Type B pancreatic cell (in vitro differentiated cells): ENCODE data around the gene HOXC11. TPM values are rescaled to one million over a fixed set of nuclear protein-coding genes. Genes with fewer than 3 reads are reported as not detected.

Experiments used
- DNase-seq: peaks from one replicate; pipeline ENCODE4 v3.0.0; 2021; ENCODE audit warnings: mixed read lengths; ENCODE audit not compliant: unreplicated experiment; ENCODE audit errors: extremely low spot score
- H3K27ac Mint-ChIP-seq: 2 replicates; pipeline ENCODE4 v1.8.0; 2021; ENCODE audit warnings: mild to moderate bottlenecking, mixed read lengths
- H3K27me3 Mint-ChIP-seq: 2 replicates; pipeline ENCODE4 v1.8.0; 2021; ENCODE audit warnings: mixed read lengths
- H3K36me3 Mint-ChIP-seq: 2 replicates; pipeline ENCODE4 v1.8.0; 2021; ENCODE audit warnings: mixed read lengths
- H3K4me1 Mint-ChIP-seq: one replicate; pipeline ENCODE4 v1.8.0; 2021; ENCODE audit warnings: mixed read lengths; ENCODE audit not compliant: unreplicated experiment
- H3K4me3 Mint-ChIP-seq: 2 replicates; pipeline ENCODE4 v1.8.0; 2021; ENCODE audit warnings: mild to moderate bottlenecking, mixed read lengths
- H3K9me3 Mint-ChIP-seq: 2 replicates; pipeline ENCODE4 v1.8.0; 2021; ENCODE audit warnings: mixed read lengths
- CTCF ChIP-seq: fragments of 200-600 bp; sonication (generic); conservative IDR thresholded peaks from 2 replicates; pipeline ENCODE4 v1.5.0; 2021; ENCODE audit warnings: antibody characterized with exemption, mild to moderate bottlenecking
- total RNA-seq: library from RNA; stranded (reverse); gene quantifications from 2 replicates; pipeline ENCODE4 v1.2.1, GENCODE V29; 2021; ENCODE audit warnings: low replicate concordance

The HOXC11 gene
- total RNA-seq, 1 donor from 2014 or later, result 0.12 TPM

DNA sequence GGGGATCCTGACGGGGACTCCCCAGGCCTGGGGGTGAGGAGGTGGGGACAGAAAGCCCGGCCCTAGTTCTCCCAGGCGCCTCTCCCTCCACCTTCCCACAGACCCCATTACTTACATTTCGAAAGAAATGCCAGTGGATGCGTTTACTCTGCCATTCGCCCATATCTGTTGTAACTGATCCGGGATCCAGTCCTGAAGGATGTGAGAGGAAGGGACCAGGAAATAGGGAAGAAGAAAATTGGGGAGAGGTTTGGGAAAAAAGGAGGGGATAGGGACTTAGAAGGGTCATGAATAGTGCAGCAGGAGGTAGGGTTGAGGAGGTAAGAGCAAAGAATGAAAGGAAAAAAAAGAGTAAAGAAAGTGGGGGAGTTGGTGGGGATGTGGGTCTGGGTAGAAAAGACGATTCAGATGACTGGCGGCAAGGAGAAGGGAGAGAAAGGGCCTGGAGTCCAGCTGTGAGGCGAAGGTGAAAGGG lies 17.1 kb upstream of the HOXC11 start:
- H3K9me3 Mint-ChIP-seq, result no peaks in the 10 kb centered on the region
- no peak overlapping the region for H3K27ac Mint-ChIP-seq
- no peak for DNase-seq
- H3K4me3 Mint-ChIP-seq, result no peak overlapping the region
- H3K4me1 Mint-ChIP-seq, result no peaks in the 10 kb centered on the region
- no peak for TF ChIP-seq CTCF
- no peaks in the 10 kb centered on the region for H3K36me3 Mint-ChIP-seq
- peaks cover 98% of the 10 kb centered on the region for H3K27me3 Mint-ChIP-seq

- no peak for TF ChIP-seq CTCF
- no peaks in the 10 kb centered on the region for H3K36me3 Mint-ChIP-seq
- H3K4me3 Mint-ChIP-seq, result no peak overlapping the region
- H3K27ac Mint-ChIP-seq, result no peak overlapping the region
- DNase-seq, result no peak
- no peaks in the 10 kb centered on the region for H3K4me1 Mint-ChIP-seq
- H3K27me3 Mint-ChIP-seq, result peaks cover 97% of the 10 kb centered on the region
- H3K9me3 Mint-ChIP-seq, result no peaks in the 10 kb centered on the region
These were observed 16.6 kb upstream of the HOXC11 start for GRCh38 chr12:53956251-53956887.

DNA sequence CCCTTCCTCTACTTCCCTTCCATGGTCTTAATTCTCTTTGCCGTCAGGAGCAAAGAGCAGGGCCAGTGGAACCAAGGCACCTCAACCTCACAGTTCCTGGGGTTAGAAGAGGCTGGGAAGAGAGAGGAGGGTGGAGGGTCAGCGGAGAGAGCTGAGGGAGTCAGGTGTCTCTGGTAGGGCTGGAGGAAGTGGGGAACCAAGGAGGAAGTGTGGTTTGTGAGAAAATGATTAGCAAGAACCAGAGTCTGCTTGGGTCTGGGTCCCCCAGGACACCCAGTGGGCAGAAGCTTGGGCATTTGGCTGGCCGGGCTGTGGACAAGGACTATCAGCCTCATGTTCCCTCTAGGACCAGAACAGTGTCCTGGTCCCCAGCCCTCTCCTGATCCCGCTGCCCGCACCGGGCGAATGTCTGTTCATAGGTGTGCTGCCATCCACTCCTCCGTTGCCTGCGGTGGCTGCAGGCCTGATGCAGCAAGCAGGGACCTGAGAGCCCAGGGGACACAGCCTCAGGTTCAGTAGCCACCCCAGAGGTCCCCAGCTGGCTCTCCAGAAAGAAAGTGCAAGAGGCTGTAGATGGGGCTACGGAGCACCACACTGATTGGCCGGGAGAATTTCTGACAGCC lies 15.9 kb upstream of the HOXC11 start:
- no peaks in the 10 kb centered on the region for H3K4me1 Mint-ChIP-seq
- DNase-seq, result no peak
- H3K27ac Mint-ChIP-seq, result no peak overlapping the region
- H3K9me3 Mint-ChIP-seq, result no peaks in the 10 kb centered on the region
- no peak for TF ChIP-seq CTCF
- H3K4me3 Mint-ChIP-seq, result no peak overlapping the region
- peaks cover 97% of the 10 kb centered on the region for H3K27me3 Mint-ChIP-seq
- no peaks in the 10 kb centered on the region for H3K36me3 Mint-ChIP-seq

DNA sequence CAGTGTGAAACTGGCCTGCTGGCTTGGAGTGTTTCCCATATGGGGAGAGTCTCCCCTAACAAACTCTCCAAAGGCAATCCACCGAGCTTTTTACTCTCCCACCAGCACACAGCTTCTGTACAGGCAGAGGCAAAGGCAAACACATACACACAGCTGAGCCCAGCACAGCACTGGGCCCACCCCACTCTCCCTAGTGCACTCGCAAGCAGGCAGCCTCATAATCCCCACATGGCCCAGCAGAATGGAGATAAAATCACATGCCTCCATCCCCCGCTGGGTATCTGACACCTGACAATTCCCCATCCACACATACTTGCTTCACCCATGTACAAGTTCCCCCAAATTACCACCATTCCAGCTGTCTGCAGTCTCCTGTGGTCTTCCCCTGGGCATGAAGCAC lies 14.8 kb upstream of the HOXC11 start:
- Mint-ChIP-seq H3K36me3 (no peaks in the 10 kb centered on the region), H3K4me3 (no peak overlapping the region)
- DNase-seq, result no peak

DNA sequence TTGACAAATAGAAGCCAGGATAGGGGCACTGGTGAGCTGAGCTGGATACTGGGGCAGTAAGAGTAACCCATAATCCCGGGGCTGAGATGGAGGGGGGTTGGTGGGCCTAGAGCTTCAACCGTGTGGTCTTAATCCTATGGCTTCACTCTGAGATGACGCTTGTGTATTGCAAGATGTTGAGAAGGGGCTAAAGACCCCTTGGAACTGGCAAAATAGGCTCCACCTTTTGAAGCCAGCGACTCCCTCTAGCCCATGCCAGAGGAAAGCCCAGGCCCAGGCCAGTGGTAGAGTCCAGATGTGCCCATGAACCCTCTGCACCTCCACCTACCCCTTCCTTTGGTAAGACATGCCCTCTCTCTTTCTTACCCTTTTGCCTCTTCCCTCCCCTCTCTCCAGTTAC lies 13.6 kb upstream of the HOXC11 start:
- TF ChIP-seq CTCF, result no peak
- no peak overlapping the region for H3K27ac Mint-ChIP-seq

More for the DNA sequence above, 14.8 kb upstream of the HOXC11 start:
- Mint-ChIP-seq H3K27me3 (peaks cover 97% of the 10 kb centered on the region), H3K4me1 (no peaks in the 10 kb centered on the region), H3K9me3 (no peaks in the 10 kb centered on the region), H3K27ac (no peak overlapping the region)
- TF ChIP-seq CTCF, result no peak

More for the DNA sequence above, 13.6 kb upstream of the HOXC11 start:
- H3K27me3 Mint-ChIP-seq, result peaks cover 97% of the 10 kb centered on the region
- no peak overlapping the region for H3K4me3 Mint-ChIP-seq
- no peaks in the 10 kb centered on the region for H3K4me1 Mint-ChIP-seq
- H3K36me3 Mint-ChIP-seq, result no peaks in the 10 kb centered on the region
- H3K9me3 Mint-ChIP-seq, result no peaks in the 10 kb centered on the region
- DNase-seq, result no peak
